Endothelial cell of umbilical vein (primary cell): ENCODE results near the gene CACNA1B. TPM values are rescaled to one million over a fixed set of nuclear protein-coding genes. Genes with fewer than 3 reads are reported as not detected.

Experiments used
- BruUV-seq: library from RNA; stranded (reverse); fragments of 400-500 nt; replicated peaks from 2 replicates; lab custom pipeline; 2021; lab: Mats Ljungman, UMichigan
- CTCF ChIA-PET: fragments of 300-600, 350-600 bp; sonication (Branson Sonifier 250); formaldehyde crosslinking; loops from one replicate; lab custom pipeline; 2021; ENCODE audit warnings: antibody characterized with exemption, inconsistent platforms; lab: Charles Lee
- POLR2A ChIA-PET: fragments of 300-600, 350-600 bp; sonication (Branson Sonifier 250); formaldehyde crosslinking; loops from one replicate; lab custom pipeline; 2021; ENCODE audit warnings: antibody characterized with exemption, inconsistent platforms; lab: Charles Lee
- DNase-seq: peaks from one replicate; pipeline ENCODE4 v3.0.0-alpha.2; 2011; ENCODE audit warnings: low read depth, low spot score
- FAIRE-seq: peaks from 2 replicates; lab custom pipeline; 2011; peaks lifted over from hg19 to GRCh38; lab: Jason Lieb, UNC
- H2AFZ ChIP-seq: 2 replicates; pipeline ENCODE4 v1.6.0; 2012; ENCODE audit warnings: low read depth, low read length, control low read depth, inconsistent platforms
- H3K27ac ChIP-seq: 2 replicates; pipeline ENCODE4 v1.5.1; 2011; ENCODE audit warnings: low read depth, mild to moderate bottlenecking, control low read depth, low read length, moderate library complexity; ENCODE audit not compliant: insufficient read depth
- H3K27me3 ChIP-seq, 2 experiments: 2 replicates each; pipeline versions ENCODE4 v1.6.0 to v1.6.1; 2011; ENCODE audit warnings: low read length in 2 of 2, mixed read lengths in 1 of 2; ENCODE audit not compliant: control insufficient read depth in 2 of 2, insufficient read depth in 2 of 2
- H3K36me3 ChIP-seq, 2 experiments: 2 replicates in 1 of 2; 3 replicates in 1 of 2; pipeline ENCODE4 v1.5.1; 2011; ENCODE audit warnings: low read length in 2 of 2, mild to moderate bottlenecking in 1 of 2, moderate library complexity in 1 of 2; ENCODE audit not compliant: control insufficient read depth in 2 of 2, insufficient read depth in 2 of 2; ENCODE audit errors: extremely low read depth in 1 of 2
- H3K4me1 ChIP-seq: 3 replicates; pipeline ENCODE4 v1.5.1; 2011; ENCODE audit warnings: mild to moderate bottlenecking, low read length; ENCODE audit not compliant: control insufficient read depth, insufficient read depth; ENCODE audit errors: extremely low read depth
- H3K4me2 ChIP-seq: 2 replicates; pipeline ENCODE4 v1.6.1; 2011; ENCODE audit warnings: low read length, control low read depth, mixed read lengths; ENCODE audit not compliant: insufficient read depth
- H3K4me3 ChIP-seq, 3 experiments: fragments of 200-600 bp in 1 of 3; sonication (generic), shearing (Covaris generic) in 1 of 3; replicated peaks in 1 of 3; 2 replicates each; pipeline ENCODE4 v1.5.1; 2011 to 2016; ENCODE audit warnings: control low read depth in 3 of 3, low read length in 3 of 3, mild to moderate bottlenecking in 2 of 3, inconsistent platforms in 1 of 3, low read depth in 1 of 3, moderate library complexity in 1 of 3; ENCODE audit not compliant: insufficient read depth in 1 of 3
- H3K79me2 ChIP-seq: 2 replicates; pipeline ENCODE4 v1.6.0; 2012; ENCODE audit warnings: low read length, inconsistent platforms; ENCODE audit not compliant: control insufficient read depth, insufficient read depth
- H3K9ac ChIP-seq: replicated peaks from 2 replicates; pipeline ENCODE3; 2011; ENCODE audit warnings: low read length, control low read depth; ENCODE audit not compliant: insufficient read depth; ENCODE audit errors: extremely low read depth
- H3K9me1 ChIP-seq: replicated peaks from 3 replicates; pipeline ENCODE4 v1.6.0; 2011; ENCODE audit warnings: mild to moderate bottlenecking, low read length; ENCODE audit not compliant: control insufficient read depth, insufficient read depth; ENCODE audit errors: extremely low read depth
- H3K9me3 ChIP-seq: replicated peaks from 2 replicates; pipeline ENCODE4 v1.5.1; 2012; ENCODE audit warnings: low read length, inconsistent platforms; ENCODE audit not compliant: control insufficient read depth, insufficient read depth
- H4K20me1 ChIP-seq: replicated peaks from 2 replicates; pipeline ENCODE3; 2011; ENCODE audit warnings: mild to moderate bottlenecking, low read length; ENCODE audit not compliant: control insufficient read depth, insufficient read depth; ENCODE audit errors: extremely low read depth
- EZH2 ChIP-seq: IDR thresholded peaks from 2 replicates; pipeline ENCODE4 v1.6.1; 2012; ENCODE audit warnings: borderline replicate concordance, low read depth, mild to moderate bottlenecking, moderate library complexity, low read length, inconsistent platforms; ENCODE audit not compliant: severe bottlenecking
- FOS ChIP-seq: IDR thresholded peaks from 2 replicates; pipeline ENCODE4 v1.6.1; 2011; ENCODE audit warnings: mild to moderate bottlenecking, low read length, moderate library complexity, borderline replicate concordance; ENCODE audit not compliant: insufficient read depth
- GATA2 ChIP-seq: IDR thresholded peaks from 2 replicates; pipeline ENCODE4 v1.7.0; 2011; ENCODE audit warnings: low read depth, mild to moderate bottlenecking, moderate library complexity, mixed read lengths, low read length; ENCODE audit not compliant: insufficient read length, insufficient read depth
- JUN ChIP-seq: IDR thresholded peaks from 2 replicates; pipeline ENCODE4 v1.6.1; 2011; ENCODE audit warnings: borderline replicate concordance, low read depth; ENCODE audit not compliant: insufficient read length, insufficient read depth
- MYC ChIP-seq: IDR thresholded peaks from one replicate; pipeline ENCODE4 v1.6.1; 2011; ENCODE audit warnings: mild to moderate bottlenecking, low read depth, low read length
- POLR2A ChIP-seq: IDR thresholded peaks from 2 replicates; pipeline ENCODE4 v1.6.1; 2012; ENCODE audit warnings: low read depth, mild to moderate bottlenecking, control low read depth, low read length
- POLR2AphosphoS5 ChIP-seq: IDR thresholded peaks from 2 replicates; pipeline ENCODE4 v1.6.1; 2012; ENCODE audit warnings: low read depth, mild to moderate bottlenecking, control low read depth, low read length, moderate library complexity; ENCODE audit not compliant: insufficient read depth
- dilution Hi-C: fragments of 300-500 bp; cut with MboI; formaldehyde crosslinking; loops from one replicate; pipeline ENCODE4 v1.15.0; 2019; ENCODE audit warnings: low sequenced_read_pairs; ENCODE audit not compliant: extremely low pct_ligation_motif_present
- intact Hi-C: fragments of 100-400 bp; cut with micrococcal nuclease; formaldehyde crosslinking; loops from one replicate; pipeline ENCODE4 v1.10.0; 2022
- polyA plus RNA-seq, 4 experiments: library from polyadenylated mRNA; depleted of rRNA in 3 of 4; stranded (reverse) in 3 of 4; unstranded in 1 of 4; fragments of >200 nt; gene quantifications; 2 replicates each; pipeline versions ENCODE4 v1.2.1 to v1.2.3, GENCODE V29; 2011 to 2012; ENCODE audit warnings: missing spikeins in 1 of 4
- total RNA-seq: library from RNA; stranded (reverse); gene quantifications from 2 replicates; pipeline ENCODE4 v1.2.3, GENCODE V29; 2021
- TF ChIP-seq, protein P1 (sequence below), 2 donors: IDR thresholded peaks; 1 replicate in 1 of 2; 2 replicates in 1 of 2; pipeline ENCODE4 v1.5.1; 2011; ENCODE audit warnings: low read length in 2 of 2, mild to moderate bottlenecking in 2 of 2, moderate library complexity in 2 of 2, control low read depth in 1 of 2, inconsistent platforms in 1 of 2, low read depth in 1 of 2; ENCODE audit not compliant: insufficient read depth in 1 of 2; ENCODE audit errors: extremely low read depth in 1 of 2
- TF ChIP-seq, protein P2 (sequence below): IDR thresholded peaks from 2 replicates; pipeline ENCODE4 v1.6.1; 2011; ENCODE audit not compliant: insufficient read depth, insufficient read length

Gene CACNA1B
- total and polyA plus RNA-seq, 2 donors (not counting 3 experiments of a cell fraction or from before 2014, with no cell fraction given) = 0.11 to 0.41 TPM

DNA sequence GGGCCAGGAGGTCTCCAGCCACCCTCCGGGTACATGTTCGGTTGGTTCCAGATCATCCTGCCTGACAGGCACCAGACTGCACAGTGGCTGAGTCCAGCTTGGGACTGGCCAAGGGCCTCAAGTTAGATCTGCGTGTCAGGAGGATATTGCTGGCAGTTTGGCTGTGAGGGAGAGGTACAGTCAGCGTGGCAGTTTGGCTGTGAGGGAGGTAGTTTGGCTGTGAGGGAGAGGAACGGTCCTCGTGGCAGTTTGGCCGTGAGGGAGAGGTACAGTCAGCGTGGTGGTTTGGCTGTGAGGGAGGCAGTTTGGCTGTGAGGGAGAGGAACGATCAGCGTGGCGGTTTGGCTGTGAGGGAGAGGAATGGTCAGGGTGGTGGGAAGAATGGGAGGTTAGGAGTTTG lies 39.0 kb downstream of the CACNA1B start:
- no peak overlapping the region for H2AFZ ChIP-seq
- FAIRE-seq = no peak

More for the DNA sequence above, 39.0 kb downstream of the CACNA1B start:
- no peaks in the 10 kb centered on the region for H4K20me1 ChIP-seq
- no peaks in the 10 kb centered on the region for H3K9me3 ChIP-seq
- dilution Hi-C loops (no loop called here), intact Hi-C loops (no loop called here)
- ChIA-PET CTCF (no interaction called here), POLR2A (no interaction called here)
- H3K36me3 ChIP-seq = no peaks in the 10 kb centered on the region
- H3K27me3 ChIP-seq = no peaks in the 10 kb centered on the region
- H3K9me1 ChIP-seq = no peaks in the 10 kb centered on the region
- no peaks in the 10 kb centered on the region for H3K4me1 ChIP-seq
- BruUV-seq = no TSS peak
- TF ChIP-seq, protein P1, sequence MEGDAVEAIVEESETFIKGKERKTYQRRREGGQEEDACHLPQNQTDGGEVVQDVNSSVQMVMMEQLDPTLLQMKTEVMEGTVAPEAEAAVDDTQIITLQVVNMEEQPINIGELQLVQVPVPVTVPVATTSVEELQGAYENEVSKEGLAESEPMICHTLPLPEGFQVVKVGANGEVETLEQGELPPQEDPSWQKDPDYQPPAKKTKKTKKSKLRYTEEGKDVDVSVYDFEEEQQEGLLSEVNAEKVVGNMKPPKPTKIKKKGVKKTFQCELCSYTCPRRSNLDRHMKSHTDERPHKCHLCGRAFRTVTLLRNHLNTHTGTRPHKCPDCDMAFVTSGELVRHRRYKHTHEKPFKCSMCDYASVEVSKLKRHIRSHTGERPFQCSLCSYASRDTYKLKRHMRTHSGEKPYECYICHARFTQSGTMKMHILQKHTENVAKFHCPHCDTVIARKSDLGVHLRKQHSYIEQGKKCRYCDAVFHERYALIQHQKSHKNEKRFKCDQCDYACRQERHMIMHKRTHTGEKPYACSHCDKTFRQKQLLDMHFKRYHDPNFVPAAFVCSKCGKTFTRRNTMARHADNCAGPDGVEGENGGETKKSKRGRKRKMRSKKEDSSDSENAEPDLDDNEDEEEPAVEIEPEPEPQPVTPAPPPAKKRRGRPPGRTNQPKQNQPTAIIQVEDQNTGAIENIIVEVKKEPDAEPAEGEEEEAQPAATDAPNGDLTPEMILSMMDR (IDR thresholded peaks at IDR 0.05; ENCODE audit: extremely low read depth in 1 of 2, insufficient read depth in 1 of 2, low read depth in 1 of 2, low read length in 2 of 2) = no peak
- no peak for TF ChIP-seq EZH2
- TF ChIP-seq POLR2A = no peak
- no peak for TF ChIP-seq FOS
- no peak for TF ChIP-seq GATA2
- no peak for TF ChIP-seq MYC
- no peak for TF ChIP-seq JUN
- TF ChIP-seq, protein P2, sequence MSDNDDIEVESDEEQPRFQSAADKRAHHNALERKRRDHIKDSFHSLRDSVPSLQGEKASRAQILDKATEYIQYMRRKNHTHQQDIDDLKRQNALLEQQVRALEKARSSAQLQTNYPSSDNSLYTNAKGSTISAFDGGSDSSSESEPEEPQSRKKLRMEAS = no peak
- TF ChIP-seq POLR2AphosphoS5 = no peak
- no peak overlapping the region for H3K9ac ChIP-seq
- H3K4me2 ChIP-seq = no peak overlapping the region
- H3K4me3 ChIP-seq = no peak overlapping the region
- no peak for DNase-seq
- no peaks in the 10 kb centered on the region for H3K79me2 ChIP-seq
- H3K27ac ChIP-seq = no peak overlapping the region
